CD4-positive, CD25-positive, alpha-beta regulatory T cell (primary cell): ENCODE measurements around the gene TMEM131. TPM values are rescaled to one million over a fixed set of nuclear protein-coding genes. Genes with fewer than 3 reads are reported as not detected.

Source experiments
- ATAC-seq, 2 donors: fragments of 150-1000 bp; cut with Tn5 transposase; one replicate each; pipeline ENCODE4 v1.10.0; 2021; ENCODE audit warnings: low read depth in 2 of 2, moderate number of reproducible peaks in 2 of 2, moderate library complexity in 1 of 2
- DNase-seq, 3 donors: peaks; one replicate each; pipeline versions ENCODE4 v3.0.0 to v3.0.0-alpha.2; 2012 to 2022; ENCODE audit warnings: mixed read lengths in 1 of 3
- H3K27ac ChIP-seq: one replicate; pipeline ENCODE4 v1.7.0; 2013; ENCODE audit warnings: mild to moderate bottlenecking, low read length; ENCODE audit not compliant: insufficient read depth, poor library complexity, severe bottlenecking
- H3K27me3 ChIP-seq: one replicate; pipeline ENCODE4 v1.7.0; 2013; ENCODE audit warnings: low read length; ENCODE audit not compliant: control insufficient read depth, insufficient read depth
- H3K36me3 ChIP-seq: one replicate; pipeline ENCODE4 v1.7.0; 2013; ENCODE audit warnings: mild to moderate bottlenecking, low read length, moderate library complexity; ENCODE audit not compliant: control insufficient read depth, insufficient read depth
- H3K4me1 ChIP-seq: 2 replicates; pipeline ENCODE4 v1.7.0; 2013; ENCODE audit warnings: mild to moderate bottlenecking, low read length; ENCODE audit not compliant: insufficient read depth, control insufficient read depth, poor library complexity, severe bottlenecking
- H3K4me3 ChIP-seq: one replicate; pipeline ENCODE4 v1.7.0; 2013; ENCODE audit warnings: low read depth, mild to moderate bottlenecking, low read length, moderate library complexity
- H3K9me3 ChIP-seq, 2 experiments: 1 replicate in 1 of 2; 2 replicates in 1 of 2; pipeline ENCODE4 v1.7.0; 2013; ENCODE audit warnings: low read length in 2 of 2, mild to moderate bottlenecking in 1 of 2, moderate library complexity in 1 of 2; ENCODE audit not compliant: control insufficient read depth in 2 of 2
- H3K27ac Mint-ChIP-seq, 3 donors: one replicate each; pipeline ENCODE4 v1.8.0; 2020 to 2022; ENCODE audit warnings: mild to moderate bottlenecking in 3 of 3, mixed read lengths in 3 of 3, moderate library complexity in 2 of 3
- H3K27me3 Mint-ChIP-seq: one replicate; pipeline ENCODE4 v1.8.0; 2022; ENCODE audit warnings: mild to moderate bottlenecking, mixed read lengths
- H3K36me3 Mint-ChIP-seq: one replicate; pipeline ENCODE4 v1.8.0; 2020; ENCODE audit warnings: mixed read lengths
- H3K4me1 Mint-ChIP-seq, 4 donors: one replicate each; pipeline ENCODE4 v1.8.0; 2020 to 2022; ENCODE audit warnings: mixed read lengths in 4 of 4, mild to moderate bottlenecking in 1 of 4
- H3K4me3 Mint-ChIP-seq, 4 donors: one replicate each; pipeline ENCODE4 v1.8.0; 2020 to 2022; ENCODE audit warnings: mild to moderate bottlenecking in 4 of 4, mixed read lengths in 4 of 4, moderate library complexity in 3 of 4
- H3K9me3 Mint-ChIP-seq, 7 donors: one replicate each; pipeline ENCODE4 v1.8.0; 2020 to 2022; ENCODE audit warnings: mixed read lengths in 7 of 7, mild to moderate bottlenecking in 3 of 7, moderate library complexity in 2 of 7
- polyA plus RNA-seq, 4 donors: library from polyadenylated mRNA; unstranded; fragments of 300-500 nt; fragmentation: Illumina TruSeq; gene quantifications; one replicate each; pipeline ENCODE4 v1.2.3, GENCODE V29; 2021
- total RNA-seq: library from RNA; stranded (reverse); gene quantifications from one replicate; pipeline ENCODE4 v1.2.3, GENCODE V29; 2022

The TMEM131 gene
- total and polyA plus RNA-seq, 5 donors from 2014 or later = 6.7 to 34.1 (median 8.0) TPM

DNA sequence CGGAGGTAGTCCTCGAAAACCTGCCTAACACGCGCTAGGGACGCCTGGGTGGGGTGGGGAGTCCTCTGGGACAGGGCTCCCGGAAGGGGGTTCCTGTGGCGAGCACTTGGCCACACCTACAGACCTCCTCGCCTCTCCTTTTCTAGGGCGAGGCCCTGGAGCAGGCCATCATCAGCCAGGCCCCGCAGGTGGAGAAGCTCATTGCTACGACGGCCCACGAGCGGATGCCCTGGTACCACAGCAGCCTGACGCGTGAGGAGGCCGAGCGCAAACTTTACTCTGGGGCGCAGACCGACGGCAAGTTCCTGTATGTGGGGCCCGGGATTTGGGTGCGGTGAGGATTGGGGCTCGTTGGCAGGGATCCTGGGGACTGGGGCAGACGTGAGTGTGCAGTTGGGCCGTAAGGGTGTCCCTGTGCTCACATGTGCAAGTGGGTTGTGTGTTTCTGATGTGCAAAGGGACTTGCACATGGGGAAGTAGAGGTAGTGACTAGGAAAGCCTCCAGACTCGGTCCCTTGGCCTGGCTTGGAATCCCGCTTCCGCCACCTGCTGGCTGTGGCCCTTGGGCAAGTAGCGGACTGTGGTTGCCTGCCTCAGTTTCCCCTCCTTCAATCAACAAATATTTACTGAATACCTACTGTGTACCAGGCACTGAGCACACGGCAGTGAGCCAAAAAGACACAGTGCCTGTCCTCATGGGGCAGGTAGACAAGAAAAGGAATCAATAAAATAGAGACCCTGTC, 270.6 kb downstream of the TMEM131 start:
- Mint-ChIP-seq H3K4me3 (peak overlapping the region in 1 of 4 donors; percentile 21), H3K36me3 (peaks cover 56% of the 10 kb centered on the region), H3K4me1 (peaks cover 4 to 81% (median 56%) of the 10 kb centered on the region in 4 donors), H3K27me3 (no peaks in the 10 kb centered on the region), H3K9me3 (peaks cover 0 to 2% (median under 1%) of the 10 kb centered on the region in 7 donors), H3K27ac (peak overlapping the region; percentile 9 to 90 (median 63))
- H3K27ac ChIP-seq = no peak overlapping the region
- H3K4me3 ChIP-seq = no peak overlapping the region
- ATAC-seq (no peak), DNase-seq (no peak)
- H3K4me1 ChIP-seq = peaks cover 41% of the 10 kb centered on the region
- no peaks in the 10 kb centered on the region for H3K27me3 ChIP-seq
- peaks cover 78% of the 10 kb centered on the region for H3K36me3 ChIP-seq
- peaks cover 0 to 1% of the 10 kb centered on the region in 2 experiments for H3K9me3 ChIP-seq

DNA sequence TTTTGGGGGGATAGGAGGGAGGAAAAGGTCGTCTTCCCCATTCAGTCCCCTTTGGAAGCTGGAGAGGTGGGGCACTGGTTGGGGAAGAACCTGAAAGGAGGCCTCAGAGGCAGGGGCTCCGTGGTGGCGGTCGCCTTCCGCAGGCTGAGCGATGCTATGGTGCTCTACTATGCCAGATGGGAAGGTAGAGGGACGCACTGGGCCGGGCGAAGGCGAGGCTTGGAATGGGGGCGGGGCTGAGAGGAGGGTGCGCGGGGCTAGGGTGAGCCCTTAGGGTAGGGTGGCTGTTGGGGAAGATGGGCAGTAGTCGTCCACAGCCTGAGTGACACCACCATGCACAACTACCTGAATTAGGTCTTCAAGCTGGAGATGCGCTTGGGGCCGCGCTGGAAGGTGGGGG, 271.2 kb downstream of the TMEM131 start:
- peak overlapping the region in 1 of 4 donors; percentile 21 for H3K4me3 Mint-ChIP-seq
- peaks cover 51% of the 10 kb centered on the region for H3K36me3 Mint-ChIP-seq
- H3K9me3 Mint-ChIP-seq = peaks cover 0 to 2% (median 0%) of the 10 kb centered on the region in 7 donors
- H3K9me3 ChIP-seq = no peaks in the 10 kb centered on the region
- H3K27ac ChIP-seq = no peak overlapping the region
- ATAC-seq (no peak), DNase-seq (no peak)
- H3K4me1 ChIP-seq = peaks cover 45% of the 10 kb centered on the region
- no peak overlapping the region for H3K27ac Mint-ChIP-seq
- no peak overlapping the region for H3K4me3 ChIP-seq
- no peaks in the 10 kb centered on the region for H3K27me3 Mint-ChIP-seq
- no peaks in the 10 kb centered on the region for H3K27me3 ChIP-seq
- peaks cover 4 to 87% (median 60%) of the 10 kb centered on the region in 4 donors for H3K4me1 Mint-ChIP-seq
- H3K36me3 ChIP-seq = peaks cover 76% of the 10 kb centered on the region

DNA sequence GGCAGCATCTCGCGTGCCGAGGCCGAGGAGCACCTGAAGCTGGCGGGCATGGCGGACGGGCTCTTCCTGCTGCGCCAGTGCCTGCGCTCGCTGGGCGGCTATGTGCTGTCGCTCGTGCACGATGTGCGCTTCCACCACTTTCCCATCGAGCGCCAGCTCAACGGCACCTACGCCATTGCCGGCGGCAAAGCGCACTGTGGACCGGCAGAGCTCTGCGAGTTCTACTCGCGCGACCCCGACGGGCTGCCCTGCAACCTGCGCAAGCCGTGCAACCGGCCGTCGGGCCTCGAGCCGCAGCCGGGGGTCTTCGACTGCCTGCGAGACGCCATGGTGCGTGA, 271.7 kb downstream of the TMEM131 start:
- Mint-ChIP-seq H3K9me3 (peaks cover 0 to 2% (median 0%) of the 10 kb centered on the region in 7 donors), H3K36me3 (peaks cover 49% of the 10 kb centered on the region), H3K4me3 (no peak overlapping the region), H3K27ac (no peak overlapping the region), H3K27me3 (no peaks in the 10 kb centered on the region), H3K4me1 (peaks cover 4 to 88% (median 62%) of the 10 kb centered on the region in 4 donors)
- no peak overlapping the region for H3K4me3 ChIP-seq
- no peak overlapping the region for H3K27ac ChIP-seq
- H3K9me3 ChIP-seq = no peaks in the 10 kb centered on the region
- no peaks in the 10 kb centered on the region for H3K27me3 ChIP-seq
- peaks cover 71% of the 10 kb centered on the region for H3K36me3 ChIP-seq
- peaks cover 50% of the 10 kb centered on the region for H3K4me1 ChIP-seq
- DNase-seq = no peak
- ATAC-seq = no peak

DNA sequence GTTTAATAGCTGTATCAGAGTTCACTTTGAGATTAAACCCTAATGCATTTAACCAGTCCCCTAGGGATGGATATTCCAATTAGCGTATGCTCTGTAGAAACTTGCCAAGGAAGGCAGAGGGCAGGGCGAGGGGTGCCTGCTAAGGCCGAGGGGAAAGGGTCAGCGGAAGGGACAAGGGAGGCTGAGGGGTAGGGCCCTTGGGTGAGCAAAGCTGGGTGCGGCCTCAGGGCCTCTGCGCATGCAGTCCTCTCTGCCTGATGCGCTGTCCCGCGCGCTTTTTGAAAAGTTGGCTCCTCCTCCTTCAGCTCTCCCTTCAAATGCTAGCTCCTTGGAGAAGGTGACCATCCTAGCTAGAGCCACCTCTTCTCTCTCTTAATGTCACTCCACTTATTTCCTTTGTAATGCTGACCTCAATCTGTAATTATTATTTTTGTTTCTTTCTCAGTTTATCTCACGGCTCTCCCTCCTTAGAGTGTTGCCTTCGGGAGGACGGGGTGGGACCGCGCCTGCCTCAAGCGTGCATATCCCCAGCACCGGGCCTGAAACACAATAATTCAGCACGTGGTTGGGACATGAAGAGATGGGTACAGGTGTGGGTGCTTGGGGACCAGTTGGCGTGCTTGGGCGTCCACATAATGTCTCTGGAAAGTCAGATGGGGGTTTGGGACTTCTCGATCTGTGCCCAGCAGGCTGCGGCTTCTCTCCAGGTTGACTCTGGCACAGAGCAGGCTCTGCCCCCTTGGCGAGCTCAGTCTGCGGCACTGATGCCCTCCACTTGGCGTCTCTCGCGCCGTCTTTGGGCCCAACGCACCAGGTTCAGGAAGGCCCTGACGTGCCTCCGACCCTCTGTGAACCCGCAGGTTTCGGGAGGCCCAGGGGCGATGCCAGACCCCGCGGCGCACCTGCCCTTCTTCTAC, 272.3 kb downstream of the TMEM131 start:
- H3K27ac ChIP-seq = peak overlapping the region; percentile 7
- DNase-seq (no peak), ATAC-seq (no peak)
- H3K27me3 Mint-ChIP-seq = no peaks in the 10 kb centered on the region
- H3K9me3 Mint-ChIP-seq = peaks cover 0 to 2% (median 0%) of the 10 kb centered on the region in 7 donors
- H3K9me3 ChIP-seq = no peaks in the 10 kb centered on the region
- H3K4me3 Mint-ChIP-seq = peak overlapping the region in 2 of 4 donors; percentile 0 to 34
- H3K4me1 ChIP-seq = peaks cover 56% of the 10 kb centered on the region
- peaks cover 50% of the 10 kb centered on the region for H3K36me3 Mint-ChIP-seq
- peaks cover 65% of the 10 kb centered on the region for H3K36me3 ChIP-seq
- H3K27me3 ChIP-seq = no peaks in the 10 kb centered on the region
- peaks cover 4 to 90% (median 65%) of the 10 kb centered on the region in 4 donors for H3K4me1 Mint-ChIP-seq
- H3K27ac Mint-ChIP-seq = peak overlapping the region; percentile 8 to 89 (median 60)
- H3K4me3 ChIP-seq = no peak overlapping the region

DNA sequence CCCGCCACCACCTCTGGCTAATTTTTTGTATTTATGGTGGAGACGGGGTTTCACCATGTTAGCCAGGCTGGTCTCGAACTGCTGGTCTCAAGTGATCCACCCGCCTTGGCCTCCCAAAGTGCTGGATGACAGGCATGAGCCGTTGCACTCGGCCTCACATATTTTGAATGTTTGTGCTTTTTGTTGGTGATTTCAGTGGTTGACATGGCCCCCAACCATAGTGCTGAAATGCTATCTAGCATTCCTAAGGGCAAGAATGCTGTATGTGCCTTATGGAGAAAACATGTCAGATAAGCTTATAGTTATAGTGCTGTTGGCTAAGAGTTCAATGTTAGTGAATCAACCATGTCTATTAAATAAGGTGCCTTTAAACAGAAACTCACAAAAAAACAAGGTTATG, 273.5 kb downstream of the TMEM131 start:
- Mint-ChIP-seq H3K27ac (peak overlapping the region; percentile 3 to 89 (median 8)), H3K4me1 (peaks cover 4 to 90% (median 62%) of the 10 kb centered on the region in 4 donors), H3K9me3 (no peaks in the 10 kb centered on the region), H3K36me3 (peaks cover 38% of the 10 kb centered on the region), H3K4me3 (peak overlapping the region; percentile 11 to 82 (median 38)), H3K27me3 (no peaks in the 10 kb centered on the region)
- Histone ChIP-seq H3K9me3 (no peaks in the 10 kb centered on the region), H3K36me3 (peaks cover 53% of the 10 kb centered on the region), H3K27ac (no peak overlapping the region), H3K4me1 (peaks cover 57% of the 10 kb centered on the region), H3K27me3 (no peaks in the 10 kb centered on the region), H3K4me3 (no peak overlapping the region)
- ATAC-seq (no peak), DNase-seq (no peak)

DNA sequence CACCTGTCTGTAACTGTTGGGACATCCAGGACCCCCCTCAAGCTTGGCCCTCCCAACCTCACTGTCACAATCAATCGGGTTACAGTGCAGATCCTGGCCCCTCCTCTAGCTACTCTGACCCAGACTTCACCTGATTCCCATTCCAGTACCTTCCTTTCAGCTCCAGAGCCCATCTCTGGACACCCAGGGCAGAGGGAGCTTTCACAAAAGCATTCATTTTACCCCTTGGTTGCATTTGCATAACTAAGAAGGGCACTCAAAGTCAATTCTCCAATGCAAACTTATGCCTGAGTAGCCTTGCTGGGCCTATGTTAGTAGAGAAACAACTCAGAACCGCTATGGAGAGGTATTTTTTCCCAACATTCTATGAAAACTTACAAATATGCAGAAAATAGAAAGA, 275.0 kb downstream of the TMEM131 start:
- H3K9me3 ChIP-seq = no peaks in the 10 kb centered on the region
- no peaks in the 10 kb centered on the region for H3K27me3 ChIP-seq
- H3K36me3 ChIP-seq = peaks cover 38% of the 10 kb centered on the region
- Mint-ChIP-seq H3K4me3 (peak overlapping the region in 2 of 4 donors; percentile 66 to 79), H3K27ac (peak overlapping the region; percentile 93 to 100 (median 95)), H3K36me3 (peaks cover 39% of the 10 kb centered on the region), H3K9me3 (no peaks in the 10 kb centered on the region), H3K4me1 (peaks cover 5 to 90% (median 62%) of the 10 kb centered on the region in 4 donors), H3K27me3 (no peaks in the 10 kb centered on the region)
- no peak overlapping the region for H3K4me3 ChIP-seq
- H3K27ac ChIP-seq = peak overlapping the region; percentile 44
- ATAC-seq (no peak), DNase-seq (no peak)
- peaks cover 71% of the 10 kb centered on the region for H3K4me1 ChIP-seq

DNA sequence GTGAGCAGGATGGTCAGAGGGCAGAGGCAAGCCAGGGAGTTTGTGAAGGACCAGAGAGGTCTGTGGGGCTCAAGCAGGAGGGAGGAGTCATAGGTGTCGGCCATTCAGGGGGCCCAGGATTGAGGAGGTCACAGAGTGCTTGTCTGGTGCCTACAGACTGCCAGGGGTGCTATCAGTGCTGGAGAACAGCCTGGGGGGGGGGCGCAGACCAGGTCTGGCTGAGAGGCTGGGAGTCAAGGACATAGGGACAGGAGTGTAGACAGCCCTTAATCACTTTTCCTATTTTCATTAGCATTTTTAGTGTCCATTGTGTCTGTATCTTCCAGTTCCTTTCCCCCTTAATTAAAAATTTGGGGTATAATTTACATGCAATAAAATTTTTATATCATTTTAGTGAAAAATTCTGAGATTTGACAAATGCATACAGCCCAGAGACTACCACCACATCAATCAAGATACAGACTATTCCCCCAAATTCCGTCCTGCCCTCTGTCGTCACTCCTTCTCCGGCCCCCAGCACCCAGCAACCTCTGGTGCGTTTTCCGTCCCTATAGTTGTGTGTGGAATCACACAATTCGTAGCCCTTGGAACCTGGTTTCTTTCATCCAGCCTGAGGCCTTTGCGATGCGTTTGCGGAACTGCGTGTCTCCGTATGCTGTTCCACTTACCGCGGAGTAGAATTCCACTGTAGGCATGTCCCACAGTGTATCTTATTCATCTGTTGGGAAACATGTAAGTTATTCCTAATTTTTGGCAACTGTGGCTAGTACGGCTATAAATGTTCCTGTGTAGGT, 276.2 kb downstream of the TMEM131 start:
- Mint-ChIP-seq H3K9me3 (no peaks in the 10 kb centered on the region), H3K27me3 (no peaks in the 10 kb centered on the region), H3K36me3 (peaks cover 36% of the 10 kb centered on the region), H3K4me3 (peak overlapping the region; percentile 92 to 99 (median 96)), H3K27ac (peak overlapping the region; percentile 93 to 100 (median 97)), H3K4me1 (peaks cover 5 to 90% (median 66%) of the 10 kb centered on the region in 4 donors)
- Histone ChIP-seq H3K4me3 (peak overlapping the region; percentile 77), H3K9me3 (no peaks in the 10 kb centered on the region), H3K4me1 (peaks cover 83% of the 10 kb centered on the region), H3K27ac (peak overlapping the region; percentile 92), H3K27me3 (no peaks in the 10 kb centered on the region), H3K36me3 (peaks cover 26% of the 10 kb centered on the region)
- ATAC-seq = no peak
- no peak for DNase-seq
